Measurements from ENCODE around the gene DPF3.

The DPF3 gene

GRCh38 chr14:72904218-72904617 lies 10.3 kb upstream of the DPF3 start:
- DNase-seq, result no peak

- no peak for DNase-seq
Measured at GRCh38 chr14:72903716-72904115, 9.8 kb upstream of the DPF3 start.

- no peak for DNase-seq
Measured at GRCh38 chr14:72902801-72903530, 9.1 kb upstream of the DPF3 start.

GRCh38 chr14:72901361-72901760 lies 7.5 kb upstream of the DPF3 start:
- no peak for DNase-seq

- DNase-seq, result no peak
Measured at GRCh38 chr14:72898448-72898847, 4.5 kb upstream of the DPF3 start.

- peak; percentile 75 for DNase-seq
Measured at GRCh38 chr14:72894623-72895378, 900 bp upstream of the DPF3 start.

- no peak for DNase-seq
Measured at GRCh38 chr14:72894323-72894622, 372 bp upstream of the DPF3 start.

- peak; percentile 84 for DNase-seq
Measured at GRCh38 chr14:72892879-72893635, 844 bp downstream of the DPF3 start.

GRCh38 chr14:72892103-72892878 lies 1.6 kb downstream of the DPF3 start:
- peak; percentile 79 for DNase-seq

- peak; percentile 22 for DNase-seq
Measured at GRCh38 chr14:72891666-72892102, 2.2 kb downstream of the DPF3 start.

GRCh38 chr14:72889366-72889765 lies 4.5 kb downstream of the DPF3 start:
- DNase-seq, result no peak

- DNase-seq, result no peak
Measured at GRCh38 chr14:72888636-72889201, 5.2 kb downstream of the DPF3 start.

GRCh38 chr14:72888192-72888591 lies 5.7 kb downstream of the DPF3 start:
- DNase-seq, result no peak

- DNase-seq, result no peak
Measured at GRCh38 chr14:72887514-72887913, 6.4 kb downstream of the DPF3 start.

GRCh38 chr14:72884386-72884785 lies 9.5 kb downstream of the DPF3 start:
- DNase-seq, result no peak

GRCh38 chr14:72883961-72884360 lies 9.9 kb downstream of the DPF3 start:
- no peak for DNase-seq

- DNase-seq, result no peak
Measured at GRCh38 chr14:72883109-72883508, 10.8 kb downstream of the DPF3 start.

GRCh38 chr14:72882463-72882862 lies 11.4 kb downstream of the DPF3 start:
- no peak for DNase-seq

- no peak for DNase-seq
Measured at GRCh38 chr14:72882047-72882446, 11.9 kb downstream of the DPF3 start.

- no peak for DNase-seq
Measured at GRCh38 chr14:72881543-72881942, 12.4 kb downstream of the DPF3 start.

GRCh38 chr14:72880820-72881219 lies 13.1 kb downstream of the DPF3 start:
- no peak for DNase-seq

- no peak for DNase-seq
Measured at GRCh38 chr14:72880164-72880563, 13.7 kb downstream of the DPF3 start.

GRCh38 chr14:72879431-72879830 lies 14.5 kb downstream of the DPF3 start:
- no peak for DNase-seq

All from retina (tissue), 1 donor.